IMR-90 (cell line): Measurements from ENCODE around the gene AP4S1. TPM values are rescaled to one million over a fixed set of nuclear protein-coding genes. Genes with fewer than 3 reads are reported as not detected.

Experiments used
- ATAC-seq: fragments of 200-7000 bp; cut with Tn5 transposase; 2 replicates; pipeline ENCODE4 v1.9.1; 2020; ENCODE audit warnings: low read depth, mild to moderate bottlenecking, moderate library complexity
- BruUV-seq: library from RNA; stranded (reverse); fragments of 400-500 nt; replicated peaks from 2 replicates; lab custom pipeline; 2021; lab: Mats Ljungman, UMichigan
- CTCF ChIA-PET: fragments of 300-600 bp; formaldehyde crosslinking; extraction: SDS; loops from one replicate; lab custom pipeline; 2021; ENCODE audit warnings: antibody characterized with exemption; lab: Yijun Ruan, JAX
- POLR2A ChIA-PET: fragments of 300-600 bp; sonication (Branson Sonifier 250); formaldehyde crosslinking; loops from one replicate; lab custom pipeline; 2022; ENCODE audit warnings: antibody characterized with exemption; ENCODE audit not compliant: unreplicated experiment; lab: Charles Lee
- DNase-seq: peaks from one replicate; pipeline ENCODE4 v3.0.0; 2013
- H2AFZ ChIP-seq: replicated peaks from 2 replicates; pipeline ENCODE3; 2013; ENCODE audit warnings: low read length, mild to moderate bottlenecking; ENCODE audit not compliant: poor library complexity
- H2AK5ac ChIP-seq: 2 replicates; pipeline ENCODE4 v1.6.1; 2013; ENCODE audit warnings: low read depth, low read length, inconsistent platforms
- H2AK9ac ChIP-seq: replicated peaks from 2 replicates; pipeline ENCODE3; 2013; ENCODE audit warnings: mild to moderate bottlenecking, low read depth, low read length, moderate library complexity; ENCODE audit not compliant: poor library complexity
- H2BK120ac ChIP-seq: 2 replicates; pipeline ENCODE4 v1.6.1; 2013; ENCODE audit warnings: low read depth, low read length, inconsistent platforms
- H2BK15ac ChIP-seq: 3 replicates; pipeline ENCODE4 v1.6.1; 2013; ENCODE audit warnings: low read depth, low read length, inconsistent platforms
- H2BK20ac ChIP-seq: 2 replicates; pipeline ENCODE4 v1.6.1; 2013; ENCODE audit warnings: low read depth, mild to moderate bottlenecking, inconsistent platforms, low read length, moderate library complexity
- H2BK5ac ChIP-seq: 2 replicates; pipeline ENCODE4 v1.6.1; 2013; ENCODE audit warnings: mild to moderate bottlenecking, low read depth, low read length, inconsistent platforms; ENCODE audit not compliant: poor library complexity, severe bottlenecking
- H3K14ac ChIP-seq: replicated peaks from 2 replicates; pipeline ENCODE4 v1.6.1; 2013; ENCODE audit warnings: low read depth, low read length, inconsistent platforms
- H3K18ac ChIP-seq: 2 replicates; pipeline ENCODE4 v1.6.1; 2013; ENCODE audit warnings: low read depth, low read length, control low read depth
- H3K23ac ChIP-seq: 2 replicates; pipeline ENCODE4 v1.6.1; 2013; ENCODE audit warnings: low read depth, low read length, inconsistent platforms
- H3K27ac ChIP-seq: 2 replicates; pipeline ENCODE4 v1.5.1; 2013; ENCODE audit warnings: mild to moderate bottlenecking, control low read depth, low read length; ENCODE audit not compliant: insufficient read depth
- H3K27me3 ChIP-seq: 2 replicates; pipeline ENCODE4 v1.6.1; 2013; ENCODE audit warnings: low read length; ENCODE audit not compliant: control insufficient read depth, insufficient read depth
- H3K36me3 ChIP-seq: 2 replicates; pipeline ENCODE4 v1.6.1; 2013; ENCODE audit warnings: low read length, mixed read lengths; ENCODE audit not compliant: control insufficient read depth, insufficient read depth
- H3K4ac ChIP-seq: 2 replicates; pipeline ENCODE4 v1.6.1; 2013; ENCODE audit warnings: low read depth, low read length, inconsistent platforms
- H3K4me1 ChIP-seq: 2 replicates; pipeline ENCODE4 v1.6.1; 2013; ENCODE audit warnings: low read length, mixed read lengths; ENCODE audit not compliant: control insufficient read depth, insufficient read depth
- H3K4me2 ChIP-seq: 2 replicates; pipeline ENCODE4 v1.6.1; 2013; ENCODE audit warnings: low read depth, mild to moderate bottlenecking, control low read depth, low read length, moderate library complexity
- H3K4me3 ChIP-seq: 2 replicates; pipeline ENCODE4 v1.5.1; 2013; ENCODE audit warnings: low read depth, mild to moderate bottlenecking, control low read depth, low read length, moderate library complexity; ENCODE audit not compliant: insufficient read depth
- H3K56ac ChIP-seq: 2 replicates; pipeline ENCODE4 v1.6.1; 2013; ENCODE audit warnings: low read length, inconsistent platforms; ENCODE audit not compliant: insufficient read depth; ENCODE audit errors: extremely low read depth
- H3K79me1 ChIP-seq, 2 experiments: 2 replicates each; pipeline ENCODE4 v1.6.1; 2013; ENCODE audit warnings: low read length in 2 of 2, inconsistent platforms in 1 of 2, low read depth in 1 of 2
- H3K9ac ChIP-seq: 2 replicates; pipeline ENCODE4 v1.6.1; 2013; ENCODE audit warnings: low read depth, low read length, control low read depth
- H3K9me1 ChIP-seq: 2 replicates; pipeline ENCODE4 v1.6.1; 2013; ENCODE audit warnings: low read length, inconsistent platforms; ENCODE audit not compliant: insufficient read depth
- H3K9me3 ChIP-seq: 2 replicates; pipeline ENCODE4 v1.6.1; 2013; ENCODE audit warnings: low read length; ENCODE audit not compliant: control insufficient read depth, insufficient read depth
- H4K20me1 ChIP-seq: 2 replicates; pipeline ENCODE4 v1.6.1; 2013; ENCODE audit warnings: low read length, inconsistent platforms; ENCODE audit not compliant: insufficient read depth
- H4K5ac ChIP-seq: 2 replicates; pipeline ENCODE4 v1.6.1; 2013; ENCODE audit warnings: mild to moderate bottlenecking, low read depth, low read length, control low read depth
- H4K8ac ChIP-seq, 2 experiments: 2 replicates each; pipeline ENCODE4 v1.6.1; 2013; ENCODE audit warnings: low read depth in 2 of 2, low read length in 2 of 2, control low read depth in 1 of 2, inconsistent platforms in 1 of 2
- H4K91ac ChIP-seq: 2 replicates; pipeline ENCODE4 v1.6.1; 2013; ENCODE audit warnings: low read depth, low read length, inconsistent platforms; ENCODE audit not compliant: insufficient read depth
- BHLHE40 ChIP-seq: fragments of 150-350 bp; IDR thresholded peaks from 2 replicates; pipeline ENCODE4 v1.6.1; 2016; ENCODE audit warnings: mild to moderate bottlenecking, low read depth, low read length
- CEBPB ChIP-seq: IDR thresholded peaks from 2 replicates; pipeline ENCODE4 v1.6.1; 2012; ENCODE audit warnings: low read depth, low read length, improper control_type of control experiment
- CHD1 ChIP-seq: IDR thresholded peaks from 2 replicates; pipeline ENCODE4 v1.6.1; 2012; ENCODE audit warnings: low read depth, low read length, improper control_type of control experiment
- FOS ChIP-seq: fragments of 150-350 bp; IDR thresholded peaks from 2 replicates; pipeline ENCODE4 v1.6.1; 2016; ENCODE audit warnings: low read depth, low read length
- MAFK ChIP-seq: IDR thresholded peaks from 2 replicates; pipeline ENCODE4 v1.6.1; 2012; ENCODE audit warnings: low read depth, low read length, improper control_type of control experiment
- MXI1 ChIP-seq: IDR thresholded peaks from 2 replicates; pipeline ENCODE4 v1.6.1; 2012; ENCODE audit warnings: low read depth, mild to moderate bottlenecking, low read length, moderate library complexity, borderline replicate concordance
- POLR2A ChIP-seq: IDR thresholded peaks from 2 replicates; pipeline ENCODE4 v1.6.1; 2012; ENCODE audit warnings: mild to moderate bottlenecking, low read depth, low read length
- RAD21 ChIP-seq: IDR thresholded peaks from 2 replicates; pipeline ENCODE4 v1.6.1; 2012; ENCODE audit warnings: low read length, improper control_type of control experiment
- RCOR1 ChIP-seq: IDR thresholded peaks from 2 replicates; pipeline ENCODE4 v1.6.1; 2012; ENCODE audit warnings: mild to moderate bottlenecking, low read length, improper control_type of control experiment; ENCODE audit not compliant: insufficient replicate concordance
- RFX5 ChIP-seq: IDR thresholded peaks from 2 replicates; pipeline ENCODE4 v1.8.0; 2012; ENCODE audit warnings: low read depth, mild to moderate bottlenecking, low read length, moderate library complexity
- SMC3 ChIP-seq: fragments of 150-350 bp; IDR thresholded peaks from 2 replicates; pipeline ENCODE4 v1.6.1; 2016; ENCODE audit warnings: low read depth, mild to moderate bottlenecking, antibody characterized with exemption, low read length, moderate library complexity
- WGBS, 2 experiments: methylation state at CpG; one replicate each; pipeline versions ENCODE4 v1.1.5 to v1.1.7; 2013; ENCODE audit warnings: missing lambda C conversion rate in 2 of 2; ENCODE audit not compliant: insufficient read length in 1 of 2; ENCODE audit errors: extremely low coverage in 2 of 2; 5-methylcytosine and 5-hydroxymethylcytosine counted together
- dilution Hi-C: fragments of 300-500 bp; cut with HindIII; formaldehyde crosslinking; loops from one replicate; pipeline ENCODE4 v1.14.3; 2018; ENCODE audit warnings: low sequenced_read_pairs; ENCODE audit not compliant: unreplicated experiment
- in situ Hi-C: fragments of 300-500 bp; cut with MboI; formaldehyde crosslinking; loops from 3 replicates; pipeline ENCODE4 v1.14.3; 2019; ENCODE audit warnings: low sequenced_read_pairs, inconsistent platforms, mixed read lengths
- intact Hi-C: fragments of 100-400 bp; cut with micrococcal nuclease; formaldehyde crosslinking; loops from 2 replicates; pipeline ENCODE4 v1.10.0; 2022
- polyA plus RNA-seq, 3 experiments: library from polyadenylated mRNA; depleted of rRNA; stranded (reverse); fragments of >200 nt; gene quantifications; 2 replicates each; pipeline ENCODE4 v1.2.3, GENCODE V29; 2012; ENCODE audit warnings: low replicate concordance in 1 of 3
- total RNA-seq: library from RNA; depleted of rRNA; stranded (reverse); fragments of >200 nt; gene quantifications from 2 replicates; pipeline ENCODE4 v1.2.3, GENCODE V29; 2012
- TF ChIP-seq, protein P1 (sequence below): fragments of 150-350 bp; IDR thresholded peaks from 2 replicates; pipeline ENCODE4 v1.6.1; 2017; ENCODE audit warnings: mild to moderate bottlenecking, antibody characterized with exemption, low read length, low read depth

The AP4S1 gene
- total and polyA plus RNA-seq, 2 of the 4 experiments (the other 2 are of a cell fraction) = 2.7 to 4.5 TPM

DNA sequence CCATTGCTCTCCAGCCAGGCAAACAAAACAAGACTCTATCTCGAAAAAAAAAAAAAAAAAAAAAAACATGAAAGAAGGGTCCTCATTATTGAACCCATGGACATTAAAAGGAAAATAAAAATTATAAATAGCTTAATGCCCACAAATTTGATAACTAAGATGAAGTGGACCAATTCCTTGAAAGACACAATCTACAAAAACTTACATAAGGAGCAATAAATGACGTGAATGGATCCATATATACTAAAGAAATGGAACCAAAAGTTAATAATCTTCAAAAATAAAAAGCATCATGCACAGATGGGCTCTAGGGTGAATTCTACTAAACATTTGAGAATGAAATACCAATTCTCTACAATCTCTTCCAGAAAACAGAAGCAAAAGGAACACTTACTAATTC lies 47.7 kb upstream of the AP4S1 start:
- TF ChIP-seq BHLHE40 = no peak
- TF ChIP-seq RAD21 = no peak
- TF ChIP-seq, protein P1, sequence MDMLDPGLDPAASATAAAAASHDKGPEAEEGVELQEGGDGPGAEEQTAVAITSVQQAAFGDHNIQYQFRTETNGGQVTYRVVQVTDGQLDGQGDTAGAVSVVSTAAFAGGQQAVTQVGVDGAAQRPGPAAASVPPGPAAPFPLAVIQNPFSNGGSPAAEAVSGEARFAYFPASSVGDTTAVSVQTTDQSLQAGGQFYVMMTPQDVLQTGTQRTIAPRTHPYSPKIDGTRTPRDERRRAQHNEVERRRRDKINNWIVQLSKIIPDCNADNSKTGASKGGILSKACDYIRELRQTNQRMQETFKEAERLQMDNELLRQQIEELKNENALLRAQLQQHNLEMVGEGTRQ = no peak
- TF ChIP-seq SMC3 = no peak
- no peak for TF ChIP-seq RCOR1
- no peak for TF ChIP-seq RFX5
- TF ChIP-seq MAFK = no peak
- TF ChIP-seq CEBPB = no peak
- TF ChIP-seq CHD1 = no peak
- TF ChIP-seq MXI1 = no peak
- TF ChIP-seq POLR2A = no peak
- no peak for TF ChIP-seq FOS
- WGBS, 2 experiments = no CpG with 5 or more reads among the region's 2 CpGs
- Histone ChIP-seq H2BK20ac (no peak overlapping the region), H3K4ac (no peak overlapping the region), H3K4me1 (no peaks in the 10 kb centered on the region), H3K27me3 (no peaks in the 10 kb centered on the region), H2AK9ac (no peak overlapping the region), H3K79me1 (peaks cover 0 to 49% of the 10 kb centered on the region in 2 experiments; a peak in 3 of 4 replicates), H2BK5ac (no peak overlapping the region), H3K9ac (no peak overlapping the region), H4K8ac (no peak overlapping the region), H3K9me1 (0 out of 2 replicates have a peak, but pooled peaks cover 3% of the 10 kb centered on the region), H2AFZ (no peak overlapping the region), H3K14ac (no peak overlapping the region), H3K4me3 (no peak overlapping the region), H3K4me2 (no peak overlapping the region), H3K23ac (no peak overlapping the region), H3K18ac (no peak overlapping the region), H3K56ac (no peak overlapping the region), H3K36me3 (no peaks in the 10 kb centered on the region), H2BK120ac (no peak overlapping the region), H3K9me3 (no peaks in the 10 kb centered on the region), H4K20me1 (peaks cover 70% of the 10 kb centered on the region), H3K27ac (no peak overlapping the region), H2BK15ac (no peak overlapping the region), H2AK5ac (no peak overlapping the region), H4K91ac (no peak overlapping the region), H4K5ac (no peak overlapping the region)
- dilution Hi-C loops = no loop called here
- CTCF ChIA-PET = interaction anchor here (0.6 kb wide), 1 partner anchor 29 kb away, joined by 3 read pairs; no protein-coding TSS in a partner anchor
- ATAC-seq (no peak), DNase-seq (no peak)
- intact Hi-C loops = no loop called here
- BruUV-seq = no TSS peak
- in situ Hi-C loops = loop anchor here (5.0 to 25.0 kb wide), 2 partner anchors 105 to 385 kb away; no protein-coding TSS in a partner anchor
- POLR2A ChIA-PET = no interaction called here
